ENCODE data around the gene TMEM200C.

Gene TMEM200C

DNA sequence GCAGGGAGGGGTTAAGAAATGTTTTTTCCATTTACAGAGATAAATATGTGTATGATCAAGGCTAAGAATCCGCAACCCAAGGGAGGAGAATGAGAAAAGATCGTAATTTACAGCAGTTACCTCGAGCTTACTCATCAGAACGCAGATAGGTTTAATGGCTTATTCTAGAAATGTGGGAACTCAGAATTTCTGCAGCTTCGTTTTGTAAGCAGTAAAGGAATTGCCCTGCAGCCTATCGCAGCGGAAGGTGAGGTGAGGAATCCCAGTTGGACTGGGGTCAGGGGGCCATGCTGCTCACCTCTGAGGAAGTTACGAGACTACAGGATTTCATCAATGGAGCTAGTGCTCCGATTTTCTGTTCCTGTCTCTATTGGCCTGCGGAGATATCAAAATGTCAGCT lies 8.1 kb upstream of the TMEM200C start:
- TF ChIP-seq POLR2A (IDR thresholded peaks at IDR 0.05; ENCODE audit: low read length) (no peak), GATA1 (IDR thresholded peaks at IDR 0.05; ENCODE audit: low read depth, low read length) (no peak)
- DNase-seq: no peak

GRCh38 chr18:5900262-5900661 lies 4.9 kb upstream of the TMEM200C start:
- no peak for TF ChIP-seq GATA1 (IDR thresholded peaks at IDR 0.05; ENCODE audit: low read depth, low read length)
- TF ChIP-seq POLR2A (IDR thresholded peaks at IDR 0.05; ENCODE audit: low read length): no peak
- no peak for DNase-seq

DNA sequence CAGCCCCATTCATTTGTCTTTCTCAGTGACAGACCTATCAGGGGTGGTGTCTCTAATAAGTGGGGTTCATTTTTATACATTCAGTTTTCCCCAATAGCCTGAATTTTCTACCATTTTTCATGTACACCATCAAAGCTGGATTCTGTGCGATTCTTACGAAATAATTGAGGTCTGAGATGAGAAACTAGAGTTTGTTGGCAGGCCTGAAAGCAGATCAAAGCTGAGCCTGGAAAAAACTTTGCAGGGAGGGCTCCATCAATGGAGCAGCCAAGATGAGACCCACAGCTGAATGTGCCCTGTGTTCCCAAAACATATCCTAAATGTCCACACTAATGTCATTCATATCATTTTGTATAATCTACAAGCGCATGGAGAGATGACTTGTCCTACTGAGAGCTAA lies 4.5 kb upstream of the TMEM200C start:
- DNase-seq: no peak
- TF ChIP-seq POLR2A (IDR thresholded peaks at IDR 0.05; ENCODE audit: low read length) (no peak), GATA1 (IDR thresholded peaks at IDR 0.05; ENCODE audit: low read depth, low read length) (no peak)

GRCh38 chr18:5895876-5896740 lies 786 bp upstream of the TMEM200C start:
- no peak for DNase-seq
- TF ChIP-seq GATA1 (IDR thresholded peaks at IDR 0.05; ENCODE audit: low read depth, low read length) (no peak), POLR2A (IDR thresholded peaks at IDR 0.05; ENCODE audit: low read length) (no peak)

- TF ChIP-seq GATA1 (IDR thresholded peaks at IDR 0.05; ENCODE audit: low read depth, low read length): no peak
- TF ChIP-seq POLR2A (IDR thresholded peaks at IDR 0.05; ENCODE audit: low read length): no peak
- no peak for DNase-seq
Observed at GRCh38 chr18:5894611-5895298, 567 bp downstream of the TMEM200C start.

GRCh38 chr18:5893956-5894610 lies 1.2 kb downstream of the TMEM200C start:
- DNase-seq: no peak
- TF ChIP-seq POLR2A (IDR thresholded peaks at IDR 0.05; ENCODE audit: low read length) (no peak), GATA1 (IDR thresholded peaks at IDR 0.05; ENCODE audit: low read depth, low read length) (no peak)

GRCh38 chr18:5892823-5893431 lies 2.4 kb downstream of the TMEM200C start:
- DNase-seq: no peak
- TF ChIP-seq GATA1 (IDR thresholded peaks at IDR 0.05; ENCODE audit: low read depth, low read length) (no peak), POLR2A (IDR thresholded peaks at IDR 0.05; ENCODE audit: low read length) (no peak)

DNA sequence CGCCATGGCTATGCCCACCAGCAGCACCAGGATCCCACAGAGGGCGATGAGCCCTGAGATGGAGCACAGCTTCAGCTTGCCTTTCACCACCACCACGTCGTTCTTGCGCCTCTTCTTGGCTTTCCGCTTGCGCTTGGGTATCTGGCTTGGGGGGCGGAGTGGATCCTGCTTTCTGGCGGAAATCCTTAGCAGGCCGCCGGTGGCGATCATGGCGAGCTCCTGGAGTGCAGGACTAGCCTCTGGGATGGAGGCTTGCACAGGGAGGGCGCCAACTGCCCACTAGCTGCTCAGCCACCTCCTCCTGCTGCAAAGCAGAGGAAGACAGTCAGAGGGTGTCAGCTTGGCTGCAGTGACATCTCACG lies 3.5 kb downstream of the TMEM200C start:
- DNase-seq: no peak
- TF ChIP-seq POLR2A (IDR thresholded peaks at IDR 0.05; ENCODE audit: low read length): no peak
- no peak for TF ChIP-seq GATA1 (IDR thresholded peaks at IDR 0.05; ENCODE audit: low read depth, low read length)

DNA sequence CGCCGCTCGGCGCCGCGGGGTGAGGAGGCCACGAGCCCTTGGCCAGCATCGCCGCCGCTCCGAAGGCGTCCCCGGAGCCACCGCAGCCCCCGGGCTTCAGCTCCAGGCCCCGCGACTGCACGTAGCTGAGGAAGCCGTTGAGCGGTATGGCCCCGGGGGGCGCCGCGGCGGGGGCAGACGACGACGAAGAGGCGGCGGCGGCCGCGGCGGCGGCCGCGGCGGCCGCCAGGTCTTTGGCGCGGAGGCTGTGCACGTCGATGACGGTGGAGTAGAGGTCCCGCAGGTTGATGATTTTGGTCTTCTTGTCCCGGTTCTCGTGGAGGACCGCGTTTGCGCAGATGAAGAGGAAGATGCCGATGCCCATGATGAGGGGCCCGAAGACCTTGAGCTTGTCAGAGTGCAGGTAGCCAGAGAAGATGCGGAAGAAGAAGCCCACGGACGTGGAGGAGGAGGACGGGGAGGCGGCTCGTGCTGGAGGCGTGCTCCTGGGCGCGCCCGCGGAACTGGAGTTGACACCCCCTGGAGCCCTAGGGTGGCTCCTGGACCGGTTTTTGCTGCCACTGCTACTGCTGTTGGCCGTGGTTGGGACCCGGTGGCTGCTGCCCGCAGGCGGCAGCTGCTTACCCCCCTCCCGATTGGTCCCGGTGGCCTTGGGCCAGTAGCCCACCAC lies 4.0 kb downstream of the TMEM200C start:
- no peak for TF ChIP-seq POLR2A (IDR thresholded peaks at IDR 0.05; ENCODE audit: low read length)
- no peak for TF ChIP-seq GATA1 (IDR thresholded peaks at IDR 0.05; ENCODE audit: low read depth, low read length)
- DNase-seq: no peak

- TF ChIP-seq GATA1 (IDR thresholded peaks at IDR 0.05; ENCODE audit: low read depth, low read length) (no peak), POLR2A (IDR thresholded peaks at IDR 0.05; ENCODE audit: low read length) (no peak)
- peak; percentile 38 to 40 for DNase-seq
Observed at GRCh38 chr18:5890331-5891183, 4.8 kb downstream of the TMEM200C start.

- no peak for TF ChIP-seq POLR2A (IDR thresholded peaks at IDR 0.05; ENCODE audit: low read length)
- no peak for TF ChIP-seq GATA1 (IDR thresholded peaks at IDR 0.05; ENCODE audit: low read depth, low read length)
- DNase-seq: no peak
Observed at GRCh38 chr18:5885361-5885760, 10.0 kb downstream of the TMEM200C start.

DNA sequence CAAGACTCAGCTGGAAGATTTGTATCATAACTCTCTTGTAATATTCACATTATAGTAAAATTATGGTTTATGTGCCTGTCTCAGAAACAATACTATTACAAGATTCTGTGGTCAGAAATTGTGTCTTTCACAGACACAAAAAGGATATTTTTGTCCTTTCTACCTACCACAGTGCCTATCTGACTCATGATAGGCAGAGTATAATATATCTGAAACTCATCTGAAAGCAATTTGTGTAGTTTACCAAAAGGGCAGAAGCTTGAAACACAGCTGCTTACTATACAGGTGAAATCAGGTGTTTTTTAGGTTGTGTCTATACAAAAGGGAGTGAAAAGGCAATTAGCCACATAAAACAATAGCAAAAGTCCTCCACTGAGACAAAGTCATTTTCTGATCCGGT lies 10.9 kb downstream of the TMEM200C start:
- TF ChIP-seq GATA1 (IDR thresholded peaks at IDR 0.05; ENCODE audit: low read depth, low read length) (no peak), POLR2A (IDR thresholded peaks at IDR 0.05; ENCODE audit: low read length) (no peak)
- DNase-seq: no peak

- TF ChIP-seq GATA1 (IDR thresholded peaks at IDR 0.05; ENCODE audit: low read depth, low read length) (no peak), POLR2A (IDR thresholded peaks at IDR 0.05; ENCODE audit: low read length) (no peak)
- peak; percentile 7 to 32 for DNase-seq
Observed at GRCh38 chr18:5879479-5879882, 15.8 kb downstream of the TMEM200C start.
